ENCODE data around the gene H1-8. TPM values are rescaled to one million over a fixed set of nuclear protein-coding genes. Genes with fewer than 3 reads are reported as not detected.

Gene H1-8
- total and polyA plus RNA-seq, 2 experiments from 2014 or later = not detected

GRCh38 chr3:129556890-129557547, 14.0 kb downstream of the H1-8 start:
- H2AFZ ChIP-seq = no peak overlapping the region
- H3K36me3 ChIP-seq (replicated peaks; ENCODE audit: insufficient read depth, low read depth) = no peaks in the 10 kb centered on the region
- H3K79me2 ChIP-seq = peaks cover 6% of the 10 kb centered on the region
- peak overlapping the region; percentile 96 for H3K27ac ChIP-seq
- no peaks in the 10 kb centered on the region for H3K27me3 ChIP-seq
- H3K4me3 ChIP-seq = no peak overlapping the region
- H3K9me3 ChIP-seq (ENCODE audit: low read depth) = no peaks in the 10 kb centered on the region
- 80% methylated on average over 25 of the region's 31 CpGs for WGBS (ENCODE audit: low lambda C conversion rate, missing lambda C conversion rate)
- no peaks in the 10 kb centered on the region for H4K20me1 ChIP-seq (ENCODE audit: insufficient read depth, poor library complexity, severe bottlenecking)
- peak; percentile 34 for DNase-seq (ENCODE audit: low spot score)
- TF ChIP-seq EZH2phosphoT487 (IDR thresholded peaks at IDR 0.05; ENCODE audit: low read depth, severe bottlenecking, unreplicated experiment) = no peak
- no peak for TF ChIP-seq CTCF (IDR thresholded peaks at IDR 0.05; ENCODE audit: poor library complexity)
- TF ChIP-seq EZH2 (IDR thresholded peaks at IDR 0.05; ENCODE audit: borderline replicate concordance) = no peak
- H3K4me1 ChIP-seq (ENCODE audit: insufficient read depth) = peaks cover 63% of the 10 kb centered on the region
- H3K9me2 ChIP-seq (replicated peaks; ENCODE audit: insufficient read depth) = no peaks in the 10 kb centered on the region
- no peak overlapping the region for H3K4me2 ChIP-seq

- no peaks in the 10 kb centered on the region for H3K27me3 ChIP-seq
- no peaks in the 10 kb centered on the region for H3K36me3 ChIP-seq (replicated peaks; ENCODE audit: insufficient read depth, low read depth)
- peak overlapping the region; percentile 96 for H3K27ac ChIP-seq
- H3K9me3 ChIP-seq (ENCODE audit: low read depth) = no peaks in the 10 kb centered on the region
- no peaks in the 10 kb centered on the region for H4K20me1 ChIP-seq (ENCODE audit: insufficient read depth, poor library complexity, severe bottlenecking)
- peaks cover 6% of the 10 kb centered on the region for H3K79me2 ChIP-seq
- H3K4me2 ChIP-seq = no peak overlapping the region
- WGBS (ENCODE audit: low lambda C conversion rate, missing lambda C conversion rate) = 83% methylated on average over 11 of the region's 11 CpGs
- H3K4me3 ChIP-seq = no peak overlapping the region
- H3K9me2 ChIP-seq (replicated peaks; ENCODE audit: insufficient read depth) = no peaks in the 10 kb centered on the region
- peaks cover 63% of the 10 kb centered on the region for H3K4me1 ChIP-seq (ENCODE audit: insufficient read depth)
- H2AFZ ChIP-seq = no peak overlapping the region
- no peak for DNase-seq (ENCODE audit: low spot score)
- TF ChIP-seq CTCF (IDR thresholded peaks at IDR 0.05; ENCODE audit: poor library complexity) = no peak
These were observed 14.5 kb downstream of the H1-8 start for GRCh38 chr3:129557548-129557894.

GRCh38 chr3:129558081-129558771, 15.3 kb downstream of the H1-8 start:
- Histone ChIP-seq H3K27me3 (no peaks in the 10 kb centered on the region), H3K9me2 (replicated peaks; ENCODE audit: insufficient read depth) (no peaks in the 10 kb centered on the region), H4K20me1 (ENCODE audit: insufficient read depth, poor library complexity, severe bottlenecking) (no peaks in the 10 kb centered on the region), H3K4me2 (peak overlapping the region; percentile 68), H3K79me2 (peaks cover 6% of the 10 kb centered on the region), H3K27ac (peak overlapping the region; percentile 96), H3K4me3 (no peak overlapping the region), H2AFZ (no peak overlapping the region), H3K9me3 (ENCODE audit: low read depth) (no peaks in the 10 kb centered on the region), H3K36me3 (replicated peaks; ENCODE audit: insufficient read depth, low read depth) (no peaks in the 10 kb centered on the region), H3K4me1 (ENCODE audit: insufficient read depth) (peaks cover 63% of the 10 kb centered on the region)
- DNase-seq (ENCODE audit: low spot score) = no peak
- WGBS (ENCODE audit: low lambda C conversion rate, missing lambda C conversion rate) = 86% methylated on average over 15 of the region's 15 CpGs
- TF ChIP-seq EZH2phosphoT487 (IDR thresholded peaks at IDR 0.05; ENCODE audit: low read depth, severe bottlenecking, unreplicated experiment) = no peak
- TF ChIP-seq EZH2 (IDR thresholded peaks at IDR 0.05; ENCODE audit: borderline replicate concordance) = no peak
- TF ChIP-seq CTCF (IDR thresholded peaks at IDR 0.05; ENCODE audit: poor library complexity) = no peak

Measured in hepatocyte (in vitro differentiated cells).